Prostate gland (tissue), 2 donors: Measurements from ENCODE around the gene PPIG. TPM values are rescaled to one million over a fixed set of nuclear protein-coding genes. Genes with fewer than 3 reads are reported as not detected.
"Not testable (repeated sequence)": the region's sequence is repeated elsewhere in the genome, so short reads cannot be mapped to it uniquely, and the experiment has no call there.

ENCODE experiments used
- DNase-seq: peaks from one replicate; pipeline ENCODE4 v3.0.0-alpha.2; 2019; ENCODE audit warnings: low spot score
- H3K27ac ChIP-seq, 2 donors: fragments of 200-600 bp; sonication (generic); 2 replicates each; pipeline ENCODE4 v1.5.1; 2017 to 2019
- H3K27me3 ChIP-seq: fragments of 200-600 bp; sonication (generic); replicated peaks from 2 replicates; pipeline ENCODE4 v1.5.1; 2019; ENCODE audit not compliant: insufficient read depth
- H3K36me3 ChIP-seq, 2 donors: fragments of 200-600 bp; sonication (generic); 1 replicate in 1 of 2; 2 replicates in 1 of 2; pipeline versions ENCODE4 v1.5.1 to v1.8.1; 2017 to 2019
- H3K4me1 ChIP-seq: fragments of 200-600 bp; sonication (generic); replicated peaks from 2 replicates; pipeline ENCODE4 v1.5.1; 2019
- H3K4me3 ChIP-seq, 2 donors: fragments of 200-600 bp; sonication (generic); 2 replicates each; pipeline ENCODE4 v1.5.1; 2017 to 2019
- H3K9me3 ChIP-seq: fragments of 200-600 bp; sonication (generic); 2 replicates; pipeline ENCODE4 v1.5.1; 2017
- CTCF ChIP-seq, 4 experiments: fragments of 200-600 bp in 2 of 4; fragments of 450-650 bp in 2 of 4; sonication (generic) in 2 of 4; IDR thresholded peaks; 1 replicate in 3 of 4; 2 replicates in 1 of 4; pipeline ENCODE4 v1.5.1; 2016 to 2019; ENCODE audit warnings: antibody characterized with exemption in 4 of 4, mild to moderate bottlenecking in 2 of 4, moderate library complexity in 2 of 4
- POLR2A ChIP-seq: fragments of 450-650 bp; IDR thresholded peaks from one replicate; pipeline ENCODE4 v1.6.1; 2016; ENCODE audit warnings: antibody characterized with exemption, mild to moderate bottlenecking
- POLR2AphosphoS5 ChIP-seq: sonication (generic); formaldehyde crosslinking; IDR thresholded peaks from one replicate; pipeline ENCODE4 v1.6.1; 2017; ENCODE audit warnings: antibody characterized with exemption
- WGBS: methylation state at CpG from one replicate; pipeline ENCODE4 v1.1.5; 2018; 5-methylcytosine and 5-hydroxymethylcytosine counted together
- intact Hi-C: fragments of 100-400 bp; cut with DNase I; formaldehyde crosslinking; loops from one replicate; pipeline ENCODE4 v1.14.2; 2022
- total RNA-seq, 2 donors: library from RNA; depleted of rRNA; stranded (reverse); fragments of >200 nt; gene quantifications; one replicate each; pipeline ENCODE4 v1.1.0, GENCODE V29; 2016

PPIG gene
- total RNA-seq, 2 donors from 2014 or later = 30.9 to 38.0 TPM

- WGBS = 43% methylated on average over 3 of the region's 3 CpGs
- Histone ChIP-seq H3K27me3 (no peaks in the 10 kb centered on the region), H3K36me3 (no peaks in the 10 kb centered on the region), H3K4me3 (no peak overlapping the region), H3K9me3 (no peaks in the 10 kb centered on the region), H3K4me1 (no peaks in the 10 kb centered on the region), H3K27ac (no peak overlapping the region)
- no peak for TF ChIP-seq POLR2AphosphoS5
- TF ChIP-seq CTCF (IDR thresholded peaks at IDR 0.05) = no peak
- TF ChIP-seq POLR2A = no peak
- no peak for DNase-seq
- intact Hi-C loops = no loop called here
Measured at GRCh38 chr2:169683054-169683424, 98.9 kb downstream of the PPIG start.

- DNase-seq = no peak
- Histone ChIP-seq H3K4me1 (no peaks in the 10 kb centered on the region), H3K4me3 (no peak overlapping the region), H3K9me3 (no peaks in the 10 kb centered on the region), H3K27ac (no peak overlapping the region), H3K27me3 (no peaks in the 10 kb centered on the region), H3K36me3 (no peaks in the 10 kb centered on the region)
- intact Hi-C loops = no loop called here
- 59% methylated on average over 3 of the region's 3 CpGs for WGBS
- TF ChIP-seq POLR2AphosphoS5 (no peak), CTCF (IDR thresholded peaks at IDR 0.05) (no peak), POLR2A (no peak)
Measured at GRCh38 chr2:169683425-169684134, 99.4 kb downstream of the PPIG start.

- no peak overlapping the region for H3K4me3 ChIP-seq
- H3K9me3 ChIP-seq = no peaks in the 10 kb centered on the region
- 62% methylated on average over 3 of the region's 3 CpGs for WGBS
- H3K27me3 ChIP-seq = no peaks in the 10 kb centered on the region
- no peak for TF ChIP-seq POLR2A
- TF ChIP-seq POLR2AphosphoS5 = no peak
- no peak for TF ChIP-seq CTCF (IDR thresholded peaks at IDR 0.05)
- H3K4me1 ChIP-seq = no peaks in the 10 kb centered on the region
- no peaks in the 10 kb centered on the region for H3K36me3 ChIP-seq
- no peak for DNase-seq
- no peak overlapping the region for H3K27ac ChIP-seq
- intact Hi-C loops = no loop called here
Measured at GRCh38 chr2:169684135-169684565, 100.0 kb downstream of the PPIG start.

- H3K4me1 ChIP-seq, intact Hi-C loops, H3K27me3 ChIP-seq, H3K4me3 ChIP-seq, H3K9me3 ChIP-seq, H3K27ac ChIP-seq, DNase-seq, H3K36me3 ChIP-seq: not testable (repeated sequence)
- 91% methylated on average over 2 of the region's 2 CpGs for WGBS
Measured at GRCh38 chr2:169684712-169685111, 100.6 kb downstream of the PPIG start.

- H3K27me3 ChIP-seq, H3K4me3 ChIP-seq, H3K27ac ChIP-seq, DNase-seq, H3K4me1 ChIP-seq, H3K36me3 ChIP-seq, intact Hi-C loops, H3K9me3 ChIP-seq: not testable (repeated sequence)
- 90% methylated on average over 4 of the region's 4 CpGs for WGBS
Measured at GRCh38 chr2:169686825-169687224, 102.7 kb downstream of the PPIG start.

- intact Hi-C loops, H3K4me3 ChIP-seq: not testable (repeated sequence)
Measured at GRCh38 chr2:169687943-169688342, 103.8 kb downstream of the PPIG start.

More at GRCh38 chr2:169687943-169688342, 103.8 kb downstream of the PPIG start:
- DNase-seq, H3K4me1 ChIP-seq, H3K9me3 ChIP-seq, H3K27ac ChIP-seq, H3K27me3 ChIP-seq, H3K36me3 ChIP-seq: not testable (repeated sequence)
